HepG2 (cell line): ENCODE data around the gene PIGN. TPM values are rescaled to one million over a fixed set of nuclear protein-coding genes. Genes with fewer than 3 reads are reported as not detected.

Experiments
- ATAC-seq: fragments of 200-7000 bp; cut with Tn5 transposase; 3 replicates; pipeline ENCODE4 v1.9.1; 2020; ENCODE audit warnings: mild to moderate bottlenecking, moderate library complexity
- BruUV-seq: library from RNA; stranded (reverse); fragments of 400-500 nt; replicated peaks from 2 replicates; lab custom pipeline; 2021; lab: Mats Ljungman, UMichigan
- CTCF ChIA-PET: fragments of 300-600 bp; formaldehyde crosslinking; extraction: SDS; loops from one replicate; lab custom pipeline; 2021; ENCODE audit warnings: low total read pairs, inconsistent platforms, low intra/inter-chr PET ratio; lab: Yijun Ruan, JAX
- POLR2A ChIA-PET: fragments of 350-600 bp; sonication (Branson Sonifier 250); formaldehyde crosslinking; loops from one replicate; lab custom pipeline; 2020; ENCODE audit warnings: antibody characterized with exemption, inconsistent platforms; lab: Yijun Ruan, JAX
- DNase-seq: peaks from one replicate; pipeline ENCODE4 v3.0.0-alpha.2; 2015; ENCODE audit warnings: low spot score
- FAIRE-seq: peaks from 3 replicates; lab custom pipeline; 2011; peaks lifted over from hg19 to GRCh38; lab: Jason Lieb, UNC
- H2AFZ ChIP-seq: one replicate; pipeline ENCODE4 v1.6.1; 2011; ENCODE audit warnings: low read length, inconsistent platforms
- H3K27ac ChIP-seq: fragments of 300-600 bp; 3 replicates; pipeline ENCODE4 v1.8.0; 2011; ENCODE audit warnings: mixed run types, mild to moderate bottlenecking, mixed read lengths, low read length, inconsistent platforms; ENCODE audit not compliant: insufficient read depth; ENCODE audit errors: extremely low read length
- H3K27me3 ChIP-seq, 2 experiments: fragments of 200-600 bp in 1 of 2; 2 replicates in 1 of 2; 3 replicates in 1 of 2; pipeline versions ENCODE4 v1.6.0 to v1.8.0; 2011; ENCODE audit warnings: low read length in 2 of 2, mild to moderate bottlenecking in 2 of 2, moderate library complexity in 2 of 2, inconsistent platforms in 1 of 2; ENCODE audit not compliant: insufficient read depth in 2 of 2, control insufficient read depth in 1 of 2
- H3K36me3 ChIP-seq, 2 experiments: fragments of 200-600 bp in 1 of 2; replicated peaks in 1 of 2; 2 replicates in 1 of 2; 3 replicates in 1 of 2; pipeline versions ENCODE4 v1.5.1 to v1.8.0; 2011; ENCODE audit warnings: low read length in 2 of 2, inconsistent platforms in 1 of 2; ENCODE audit not compliant: insufficient read depth in 2 of 2, control insufficient read depth in 1 of 2
- H3K4me1 ChIP-seq: 2 replicates; pipeline ENCODE4 v1.5.1; 2012; ENCODE audit warnings: low read length, inconsistent platforms; ENCODE audit not compliant: insufficient read depth
- H3K4me2 ChIP-seq: 2 replicates; pipeline ENCODE4 v1.6.0; 2011; ENCODE audit warnings: low read depth, low read length, inconsistent platforms
- H3K4me3 ChIP-seq, 3 experiments: fragments of 200-600 bp in 1 of 3; sonication (generic), shearing (Covaris generic) in 1 of 3; replicated peaks in 1 of 3; 2 replicates each; pipeline ENCODE4 v1.5.1; 2011 to 2016; ENCODE audit warnings: low read length in 3 of 3, inconsistent platforms in 2 of 3, low read depth in 2 of 3, mild to moderate bottlenecking in 2 of 3, control low read depth in 1 of 3, mixed read lengths in 1 of 3; ENCODE audit not compliant: insufficient read depth in 1 of 3
- H3K79me2 ChIP-seq: one replicate; pipeline ENCODE4 v1.6.1; 2011; ENCODE audit warnings: low read length, inconsistent platforms; ENCODE audit not compliant: insufficient read depth
- H3K9ac ChIP-seq: 2 replicates; pipeline ENCODE4 v1.6.0; 2011; ENCODE audit warnings: mild to moderate bottlenecking, low read depth, low read length, inconsistent platforms; ENCODE audit not compliant: insufficient read depth
- H3K9me3 ChIP-seq: 2 replicates; pipeline ENCODE4 v1.5.1; 2012; ENCODE audit warnings: mild to moderate bottlenecking, low read length
- H4K20me1 ChIP-seq: 2 replicates; pipeline ENCODE4 v1.6.0; 2011; ENCODE audit warnings: inconsistent platforms, mild to moderate bottlenecking, low read length, moderate library complexity; ENCODE audit not compliant: insufficient read depth
- ATF7 ChIP-seq, 2 experiments: fragments of 450-650 bp in 1 of 2; sonication (generic) in 1 of 2; formaldehyde crosslinking in 1 of 2; IDR thresholded peaks; 2 replicates each; pipeline versions ENCODE4 v1.4.0 to v1.6.1; 2016 to 2020; ENCODE audit warnings: antibody characterized with exemption in 1 of 2, mild to moderate bottlenecking in 1 of 2, missing genetic modification reagents in 1 of 2
- JDP2 ChIP-seq: sonication (generic); formaldehyde crosslinking; IDR thresholded peaks from 2 replicates; pipeline ENCODE4 v1.8.1; 2022; ENCODE audit warnings: missing genetic modification reagents, borderline replicate concordance
- PAXIP1 ChIP-seq: sonication (generic); formaldehyde crosslinking; conservative IDR thresholded peaks from 2 replicates; pipeline ENCODE4 v1.4.0; 2020; ENCODE audit warnings: mild to moderate bottlenecking, missing genetic modification reagents, moderate library complexity
- RAD21 ChIP-seq: fragments of 450-650 bp; formaldehyde crosslinking; IDR thresholded peaks from 2 replicates; pipeline ENCODE4 v1.5.0; 2020; ENCODE audit warnings: mild to moderate bottlenecking
- SMC3 ChIP-seq: IDR thresholded peaks from 2 replicates; pipeline ENCODE4 v1.6.1; 2011; ENCODE audit warnings: low read length, improper control_type of control experiment
- STAG1 ChIP-seq: sonication (generic); formaldehyde crosslinking; IDR thresholded peaks from 2 replicates; pipeline ENCODE4 v1.4.0; 2020; ENCODE audit warnings: missing genetic modification reagents
- TEAD3 ChIP-seq: optimal IDR thresholded peaks from 2 replicates; pipeline ENCODE3; 2016; ENCODE audit warnings: borderline replicate concordance
- U2AF1 ChIP-seq: fragments of 200-400 bp; formaldehyde crosslinking; optimal IDR thresholded peaks from 2 replicates; pipeline ENCODE3; 2017; ENCODE audit warnings: mild to moderate bottlenecking, low read depth, low read length
- ZNF446 ChIP-seq: sonication (generic); formaldehyde crosslinking; IDR thresholded peaks from 2 replicates; pipeline ENCODE4 v1.5.0; 2020; ENCODE audit warnings: mild to moderate bottlenecking, missing genetic modification reagents
- WGBS: methylation state at CpG from one replicate; pipeline ENCODE4 v1.1.6; 2017; ENCODE audit warnings: low lambda C conversion rate; 5-methylcytosine and 5-hydroxymethylcytosine counted together
- in situ Hi-C: cut with HindIII; loops from 2 replicates; pipeline ENCODE4 v1.10.0; 2017; ENCODE audit warnings: low pct_unique_long_range_greater_than_20kb; ENCODE audit not compliant: extremely low pct_ligation_motif_present
- intact Hi-C: fragments of 100-400 bp; cut with micrococcal nuclease; formaldehyde crosslinking; loops from one replicate; pipeline ENCODE4 v1.10.0; 2022; ENCODE audit not compliant: unreplicated experiment
- polyA plus RNA-seq, 8 experiments: library from polyadenylated mRNA; depleted of rRNA in 3 of 8; stranded (reverse) in 7 of 8; unstranded in 1 of 8; fragments of >200 nt; fragmentation: Illumina TruSeq in 4 of 8; extraction: Trizol in 4 of 8; gene quantifications; 2 replicates each; pipeline versions ENCODE4 v1.2.1 to v1.2.3, GENCODE V29; 2011 to 2016; ENCODE audit warnings: low read depth in 4 of 8, missing spikeins in 1 of 8, mixed read lengths in 1 of 8; ENCODE audit not compliant: insufficient read depth in 1 of 8
- total RNA-seq, 5 experiments: library from RNA; depleted of rRNA; stranded (reverse); fragments of >200 nt; fragmentation: Illumina TruSeq; extraction: Trizol; gene quantifications; 2 replicates each; pipeline ENCODE4 v1.2.3, GENCODE V29; 2016; ENCODE audit warnings: low read depth in 1 of 5
- TF ChIP-seq, protein P1 (sequence below): sonication (generic); formaldehyde crosslinking; IDR thresholded peaks from 2 replicates; pipeline ENCODE4 v1.5.0; 2020; ENCODE audit warnings: mild to moderate bottlenecking, missing genetic modification reagents, moderate library complexity

PIGN gene
- total and polyA plus RNA-seq, 2 of the 13 experiments (the other 11 are each of a cell fraction or from before 2014, with no cell fraction given) = 15.5 to 33.6 TPM

- TF ChIP-seq PAXIP1 (CRISPR knock-in tag) = peak; percentile 58; the same call in 1 of the 2 replicates
- no peak for TF ChIP-seq ATF7 (IDR thresholded peaks at IDR 0.05)
- TF ChIP-seq ATF7 (CRISPR knock-in tag; IDR thresholded peaks at IDR 0.05) = no peak
- no peak for TF ChIP-seq ZNF446
Measured at GRCh38 chr18:62138461-62139235, 48.2 kb downstream of the PIGN start (continued).

GRCh38 chr18:62131301-62131909, 55.5 kb downstream of the PIGN start:
- H3K4me3 ChIP-seq = no peak overlapping the region
- no TSS peak for BruUV-seq
- no peaks in the 10 kb centered on the region for H3K79me2 ChIP-seq
- no peak overlapping the region for H3K27ac ChIP-seq
- no peak overlapping the region for H3K4me2 ChIP-seq
- peaks cover 3% of the 10 kb centered on the region in 2 experiments; a peak in 3 of 5 replicates for H3K36me3 ChIP-seq
- DNase-seq (peak; percentile 55), FAIRE-seq (peak; percentile 53), ATAC-seq (peak; percentile 65)
- H3K9ac ChIP-seq = no peak overlapping the region
- 95% methylated on average over 2 of the region's 2 CpGs for WGBS
- H2AFZ ChIP-seq = no peak overlapping the region
- no peaks in the 10 kb centered on the region for H4K20me1 ChIP-seq
- ChIA-PET CTCF (interaction anchor here (1.0 to 2.5 kb wide), 4 partner anchors 495 to 809 kb away, joined by 3 to 15 read pairs (median 9); no protein-coding TSS in a partner anchor), POLR2A (no interaction called here)
- TF ChIP-seq SMC3 (peak; percentile 78), JDP2 (CRISPR knock-in tag) (no peak), RAD21 (CRISPR knock-in tag) (peak; percentile 74), U2AF1 (no peak), TEAD3 (CRISPR knock-in tag) (peak; percentile 21), STAG1 (CRISPR knock-in tag) (peak; percentile 85)
- TF ChIP-seq, protein P1, sequence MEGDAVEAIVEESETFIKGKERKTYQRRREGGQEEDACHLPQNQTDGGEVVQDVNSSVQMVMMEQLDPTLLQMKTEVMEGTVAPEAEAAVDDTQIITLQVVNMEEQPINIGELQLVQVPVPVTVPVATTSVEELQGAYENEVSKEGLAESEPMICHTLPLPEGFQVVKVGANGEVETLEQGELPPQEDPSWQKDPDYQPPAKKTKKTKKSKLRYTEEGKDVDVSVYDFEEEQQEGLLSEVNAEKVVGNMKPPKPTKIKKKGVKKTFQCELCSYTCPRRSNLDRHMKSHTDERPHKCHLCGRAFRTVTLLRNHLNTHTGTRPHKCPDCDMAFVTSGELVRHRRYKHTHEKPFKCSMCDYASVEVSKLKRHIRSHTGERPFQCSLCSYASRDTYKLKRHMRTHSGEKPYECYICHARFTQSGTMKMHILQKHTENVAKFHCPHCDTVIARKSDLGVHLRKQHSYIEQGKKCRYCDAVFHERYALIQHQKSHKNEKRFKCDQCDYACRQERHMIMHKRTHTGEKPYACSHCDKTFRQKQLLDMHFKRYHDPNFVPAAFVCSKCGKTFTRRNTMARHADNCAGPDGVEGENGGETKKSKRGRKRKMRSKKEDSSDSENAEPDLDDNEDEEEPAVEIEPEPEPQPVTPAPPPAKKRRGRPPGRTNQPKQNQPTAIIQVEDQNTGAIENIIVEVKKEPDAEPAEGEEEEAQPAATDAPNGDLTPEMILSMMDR (CRISPR knock-in tag) = peak; percentile 82
- no peaks in the 10 kb centered on the region for H3K4me1 ChIP-seq
- in situ Hi-C loops = loop anchor here (10.0 kb wide), 1 partner anchor 497 kb away; no protein-coding TSS in a partner anchor
- no peaks in the 10 kb centered on the region for H3K9me3 ChIP-seq
- no peaks in the 10 kb centered on the region for H3K27me3 ChIP-seq
- intact Hi-C loops = loop anchor here (1.0 to 5.0 kb wide), 5 partner anchors 99 to 809 kb away; no protein-coding TSS in a partner anchor
